Right lobe of liver (tissue), 4 donors: ENCODE measurements around the gene MTG1.
"Not testable (repeated sequence)": the region's sequence is repeated elsewhere in the genome, so short reads cannot be mapped to it uniquely, and the experiment has no call there.

Experiments used
- CTCF ChIP-seq, 4 donors: fragments of 200-600 bp in 3 of 4; fragments of 450-650 bp in 1 of 4; IDR thresholded peaks; one replicate each; pipeline versions ENCODE4 v1.5.1 to v1.8.0; 2016 to 2022; ENCODE audit warnings: antibody characterized with exemption in 4 of 4, mild to moderate bottlenecking in 2 of 4
- POLR2A ChIP-seq: fragments of 450-650 bp; IDR thresholded peaks from one replicate; pipeline ENCODE4 v1.6.1; 2017; ENCODE audit warnings: antibody characterized with exemption, mild to moderate bottlenecking
- donor health status: DM: no; HTN: no; CAD: no.
- donor health status: DM: no; HTN: no; CAD: no.
- donor health status: DM: no; HTN: yes; CAD: no.

GRCh38 chr10:133367461-133367860 lies 26.5 kb upstream of the MTG1 start:
- TF ChIP-seq CTCF (IDR thresholded peaks at IDR 0.05); POLR2A: not testable (repeated sequence)
